ENCODE measurements around the gene IMPACT. TPM values are rescaled to one million over a fixed set of nuclear protein-coding genes. Genes with fewer than 3 reads are reported as not detected.

Gene IMPACT, protein sequence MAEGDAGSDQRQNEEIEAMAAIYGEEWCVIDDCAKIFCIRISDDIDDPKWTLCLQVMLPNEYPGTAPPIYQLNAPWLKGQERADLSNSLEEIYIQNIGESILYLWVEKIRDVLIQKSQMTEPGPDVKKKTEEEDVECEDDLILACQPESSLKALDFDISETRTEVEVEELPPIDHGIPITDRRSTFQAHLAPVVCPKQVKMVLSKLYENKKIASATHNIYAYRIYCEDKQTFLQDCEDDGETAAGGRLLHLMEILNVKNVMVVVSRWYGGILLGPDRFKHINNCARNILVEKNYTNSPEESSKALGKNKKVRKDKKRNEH
- total RNA-seq = 10 to 100 TPM; 15.4 to 18.3 TPM

DNA sequence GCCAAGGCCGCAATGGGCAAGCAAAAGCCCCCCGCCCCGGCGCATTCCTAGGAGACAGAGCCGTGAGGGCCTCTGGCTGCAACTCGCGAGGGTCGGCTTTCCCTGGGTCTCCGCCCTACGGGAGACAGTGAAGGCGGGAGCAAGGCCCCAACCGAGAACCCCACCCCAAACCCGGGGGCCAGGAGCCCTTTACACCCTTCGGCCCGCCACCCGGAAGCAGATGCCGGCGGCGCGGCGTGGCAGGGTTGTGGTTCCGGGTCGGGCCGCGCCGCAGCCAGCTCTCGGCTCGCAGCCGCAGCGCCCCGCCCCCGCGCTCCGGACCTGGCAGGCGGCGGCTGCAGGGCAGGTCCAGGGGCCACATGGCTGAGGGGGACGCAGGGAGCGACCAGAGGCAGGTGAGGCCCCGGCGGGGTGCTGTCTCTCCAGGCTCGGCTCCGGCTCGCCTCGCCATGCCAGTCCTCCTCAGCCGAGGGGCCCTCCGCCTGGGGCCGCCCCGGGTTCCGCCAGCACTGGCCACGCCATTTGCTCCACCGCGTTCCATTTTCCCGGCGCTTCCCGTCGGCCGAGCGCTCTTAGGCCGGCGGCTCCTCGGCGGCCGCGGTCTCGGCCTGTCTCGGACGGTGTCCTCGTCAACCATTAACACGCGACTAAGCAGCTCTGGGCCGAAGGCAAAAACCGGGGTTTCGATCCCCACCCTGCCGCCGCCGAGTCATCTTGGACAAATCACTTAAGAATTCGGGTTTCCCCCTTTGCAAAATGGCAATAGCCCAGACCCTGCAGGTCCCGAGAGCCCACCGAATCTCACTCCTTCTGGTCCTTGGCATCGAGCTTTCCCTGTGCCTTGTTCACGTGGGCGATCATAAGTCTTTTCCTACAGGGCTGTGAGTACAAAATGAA lies at the start of gene IMPACT:
Gene IMPACT (plus strand): TSS at position 273 of the 897 bp plus-strand sequence. CDS start 87 bp downstream, at position 360.
- peak within 1 kb of the TSS; percentile 85 for H3K4me3 Mint-ChIP-seq
- intact Hi-C loops (cut with DNase I, micrococcal nuclease) = loop anchor here (1.0 to 10.0 kb wide), 7 partner anchors 12 to 972 kb away; partner anchors contain the start of genes OSBPL1A (in 1 of the 2) and RIOK3 (in 1 of the 2)
- ChIA-PET CTCF (interaction anchor here (0.7 to 1.4 kb wide), 4 partner anchors 11 to 67 kb away, joined by 3 to 5 read pairs (median 4); no protein-coding TSS in a partner anchor), POLR2A (interaction anchor here (0.6 kb wide), 2 partner anchors 12 to 34 kb away, joined by 3 read pairs; partner anchors contain the start of gene HRH4)
- ATAC-seq = peak; percentile 94
- H3K36me3 Mint-ChIP-seq (ENCODE audit: low read depth) = peaks cover 27% of the 10 kb centered on the region
- peak; percentile 86 for DNase-seq
- peaks cover 29% of the 10 kb centered on the region for H3K4me1 Mint-ChIP-seq
- peaks cover 11% of the 10 kb centered on the region for H3K9me3 Mint-ChIP-seq (ENCODE audit: low read depth)
- peaks cover 19% of the 10 kb centered on the region for H3K27me3 Mint-ChIP-seq
- H3K27ac Mint-ChIP-seq = peak within 1 kb of the TSS; percentile 90

GRCh38 chr18:24378598-24378997 lies 47.9 kb upstream of the IMPACT start:
- CTCF ChIA-PET = interaction anchor here (0.8 kb wide), 2 partner anchors 9 to 19 kb away, joined by 3 read pairs; no protein-coding TSS in a partner anchor
- intact Hi-C loops (cut with DNase I, micrococcal nuclease) = no loop called here
- Mint-ChIP-seq H3K27me3 (no peaks in the 10 kb centered on the region), H3K9me3 (ENCODE audit: low read depth) (no peaks in the 10 kb centered on the region), H3K27ac (no peak overlapping the region), H3K36me3 (ENCODE audit: low read depth) (peaks cover 11% of the 10 kb centered on the region), H3K4me1 (peaks cover 12% of the 10 kb centered on the region), H3K4me3 (no peak overlapping the region)
- POLR2A ChIA-PET = no interaction called here
- no peak for ATAC-seq
- no peak for DNase-seq

DNA sequence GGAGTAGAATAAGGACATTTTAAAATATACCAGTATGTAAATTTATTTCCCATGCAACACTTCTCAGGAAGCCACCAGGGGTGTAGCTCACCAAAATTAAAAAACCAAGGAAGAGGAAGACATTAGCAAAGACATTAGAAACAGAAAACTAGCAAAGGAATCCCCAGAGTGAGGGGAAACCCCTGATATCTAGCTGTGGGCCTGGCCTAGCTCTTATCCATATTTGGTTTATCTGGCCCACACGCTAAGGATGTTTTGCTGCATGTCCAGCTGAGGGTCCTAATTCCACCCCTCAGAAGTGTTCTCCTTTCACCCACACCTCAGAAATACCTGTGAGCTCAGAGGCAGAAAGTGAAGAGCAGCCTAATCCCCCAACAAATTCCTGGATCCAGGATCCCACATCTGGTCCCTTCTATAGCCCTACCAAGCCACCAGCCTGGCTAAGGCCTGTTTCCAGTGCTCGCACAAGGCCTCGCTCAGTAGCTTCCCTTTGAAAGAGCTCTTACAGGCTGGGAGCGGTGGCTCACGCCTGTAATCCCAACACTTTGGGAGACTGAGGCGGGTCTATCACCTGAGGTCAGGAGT lies 46.2 kb upstream of the IMPACT start:
- POLR2A ChIA-PET = no interaction called here

GRCh38 chr18:24381126-24381525 lies 45.3 kb upstream of the IMPACT start:
- no peak overlapping the region for H3K4me3 Mint-ChIP-seq
- DNase-seq (no peak), ATAC-seq (no peak)
- intact Hi-C loops (cut with DNase I, micrococcal nuclease) = no loop called here
- H3K4me1 Mint-ChIP-seq = peaks cover 12% of the 10 kb centered on the region
- H3K36me3 Mint-ChIP-seq (ENCODE audit: low read depth) = peaks cover 2% of the 10 kb centered on the region
- ChIA-PET POLR2A (no interaction called here), CTCF (interaction anchor here (0.8 to 1.9 kb wide), 4 partner anchors 11 to 107 kb away, joined by 3 to 6 read pairs (median 4); no protein-coding TSS in a partner anchor)
- H3K9me3 Mint-ChIP-seq (ENCODE audit: low read depth) = no peaks in the 10 kb centered on the region
- no peak overlapping the region for H3K27ac Mint-ChIP-seq
- no peaks in the 10 kb centered on the region for H3K27me3 Mint-ChIP-seq

More for the DNA sequence above, 46.2 kb upstream of the IMPACT start:
- Mint-ChIP-seq H3K27me3 (no peaks in the 10 kb centered on the region), H3K9me3 (ENCODE audit: low read depth) (no peaks in the 10 kb centered on the region), H3K36me3 (ENCODE audit: low read depth) (peaks cover 11% of the 10 kb centered on the region), H3K4me1 (peaks cover 12% of the 10 kb centered on the region), H3K4me3 (no peak overlapping the region), H3K27ac (no peak overlapping the region)
- intact Hi-C loops (cut with DNase I, micrococcal nuclease) = no loop called here
- no peak for ATAC-seq
- DNase-seq = no peak
- CTCF ChIA-PET = interaction anchor here (0.8 to 1.9 kb wide), 4 partner anchors 11 to 108 kb away, joined by 3 to 6 read pairs (median 4); no protein-coding TSS in a partner anchor

GRCh38 chr18:24386681-24387080 lies 39.8 kb upstream of the IMPACT start:
- ChIA-PET CTCF (no interaction called here), POLR2A (no interaction called here)
- H3K27me3 Mint-ChIP-seq = peaks cover 3% of the 10 kb centered on the region
- H3K36me3 Mint-ChIP-seq (ENCODE audit: low read depth) = peaks cover 4% of the 10 kb centered on the region
- intact Hi-C loops (cut with DNase I, micrococcal nuclease) = no loop called here
- H3K27ac Mint-ChIP-seq = no peak overlapping the region
- no peak overlapping the region for H3K4me3 Mint-ChIP-seq
- H3K9me3 Mint-ChIP-seq (ENCODE audit: low read depth) = no peaks in the 10 kb centered on the region
- ATAC-seq = no peak
- no peaks in the 10 kb centered on the region for H3K4me1 Mint-ChIP-seq
- DNase-seq = no peak

DNA sequence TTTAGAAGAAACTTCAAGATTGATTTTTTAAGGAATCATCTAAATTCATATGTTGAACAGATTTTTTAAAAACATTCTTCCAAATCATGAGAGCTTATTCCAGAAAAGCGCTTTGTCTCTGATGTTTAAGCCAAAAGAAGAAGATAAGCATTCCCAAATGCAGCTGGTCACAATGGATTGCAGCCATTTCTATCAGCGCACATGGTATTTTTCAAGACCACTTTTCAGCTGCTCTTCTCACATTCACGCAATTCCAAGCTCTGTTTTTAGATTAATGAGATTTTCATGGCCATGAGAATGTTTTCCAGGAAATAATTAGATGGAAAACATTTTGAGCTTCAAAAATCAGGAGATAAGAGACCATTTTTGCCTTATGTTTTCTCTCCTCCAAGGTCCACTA lies 37.5 kb upstream of the IMPACT start:
- peaks cover 4% of the 10 kb centered on the region for H3K36me3 Mint-ChIP-seq (ENCODE audit: low read depth)
- ATAC-seq (no peak), DNase-seq (no peak)
- ChIA-PET POLR2A (no interaction called here), CTCF (interaction anchor here (0.6 to 0.9 kb wide), 3 partner anchors 20 to 666 kb away, joined by 3 to 6 read pairs (median 3); no protein-coding TSS in a partner anchor)
- intact Hi-C loops (cut with DNase I, micrococcal nuclease) = no loop called here
- no peak overlapping the region for H3K27ac Mint-ChIP-seq
- peaks cover 3% of the 10 kb centered on the region for H3K27me3 Mint-ChIP-seq
- no peaks in the 10 kb centered on the region for H3K4me1 Mint-ChIP-seq
- H3K9me3 Mint-ChIP-seq (ENCODE audit: low read depth) = no peaks in the 10 kb centered on the region
- no peak overlapping the region for H3K4me3 Mint-ChIP-seq

GRCh38 chr18:24395049-24395795 lies 31.2 kb upstream of the IMPACT start:
- Mint-ChIP-seq H3K27me3 (peaks cover 14% of the 10 kb centered on the region), H3K27ac (no peak overlapping the region), H3K36me3 (ENCODE audit: low read depth) (peaks cover 2% of the 10 kb centered on the region), H3K4me1 (peaks cover 19% of the 10 kb centered on the region), H3K4me3 (no peak overlapping the region), H3K9me3 (ENCODE audit: low read depth) (no peaks in the 10 kb centered on the region)
- ATAC-seq (no peak), DNase-seq (no peak)
- POLR2A ChIA-PET = interaction anchor here (0.5 to 0.9 kb wide), 2 partner anchors 22 to 26 kb away, joined by 3 read pairs; no protein-coding TSS in a partner anchor
- intact Hi-C loops (cut with DNase I, micrococcal nuclease) = loop anchor here in 1 of 2 experiments (5.0 kb wide), 1 partner anchor 62 kb away; no protein-coding TSS in a partner anchor
- CTCF ChIA-PET = no interaction called here

- Mint-ChIP-seq H3K36me3 (ENCODE audit: low read depth) (peaks cover under 1% of the 10 kb centered on the region), H3K27me3 (peaks cover 12% of the 10 kb centered on the region), H3K4me3 (no peak overlapping the region), H3K4me1 (peaks cover 26% of the 10 kb centered on the region), H3K27ac (no peak overlapping the region), H3K9me3 (ENCODE audit: low read depth) (no peaks in the 10 kb centered on the region)
- intact Hi-C loops (cut with DNase I, micrococcal nuclease) = loop anchor here (2.0 to 5.0 kb wide), 4 partner anchors 27 to 61 kb away; partner anchors contain the start of gene IMPACT (in 1 of the 2)
- ATAC-seq (no peak), DNase-seq (no peak)
- ChIA-PET CTCF (interaction anchor here (0.7 to 2.0 kb wide), 3 partner anchors 26 to 219 kb away, joined by 3 to 10 read pairs (median 3); no protein-coding TSS in a partner anchor), POLR2A (no interaction called here)
Observed at GRCh38 chr18:24396082-24396633, 30.3 kb upstream of the IMPACT start.

DNA sequence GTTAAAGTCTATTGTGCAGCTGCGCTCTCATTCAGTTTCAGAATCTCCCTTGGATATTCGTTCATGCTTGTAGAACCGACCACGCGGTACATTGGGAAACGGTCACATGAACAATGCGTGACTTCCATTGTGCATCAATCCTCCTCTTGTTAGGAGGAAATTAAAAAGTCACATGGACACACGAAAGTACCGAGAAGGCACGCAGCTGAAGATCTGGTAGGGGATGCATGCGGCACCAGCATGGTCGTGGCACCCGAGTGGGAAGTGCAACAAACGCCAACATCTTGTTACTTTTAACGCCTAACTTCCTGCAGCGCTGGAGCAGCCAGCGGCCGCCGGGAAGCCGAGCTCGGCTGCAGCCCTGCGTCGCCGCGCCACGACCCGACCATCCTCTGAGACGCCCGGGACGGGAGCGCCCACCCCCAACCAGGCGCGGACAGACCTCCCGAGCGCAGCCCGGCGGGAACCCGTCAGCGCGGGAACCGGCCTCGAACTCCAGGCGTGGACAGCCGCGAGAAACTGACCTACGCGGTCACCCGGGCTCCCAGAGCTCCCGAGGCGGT lies 29.3 kb upstream of the IMPACT start:
- Mint-ChIP-seq H3K36me3 (ENCODE audit: low read depth) (no peaks in the 10 kb centered on the region), H3K27ac (peak overlapping the region; percentile 59), H3K9me3 (ENCODE audit: low read depth) (no peaks in the 10 kb centered on the region), H3K27me3 (peaks cover 12% of the 10 kb centered on the region), H3K4me1 (peaks cover 28% of the 10 kb centered on the region), H3K4me3 (peak overlapping the region; percentile 76)
- intact Hi-C loops (cut with DNase I, micrococcal nuclease) = loop anchor here (1.0 to 5.0 kb wide), 5 partner anchors 28 to 60 kb away; partner anchors contain the start of gene IMPACT (in 1 of the 2)
- ATAC-seq (peak; percentile 24), DNase-seq (peak; percentile 44)
- CTCF ChIA-PET = interaction anchor here (0.6 to 2.0 kb wide), 9 partner anchors 27 to 1558 kb away, joined by 3 to 11 read pairs (median 3); no protein-coding TSS in a partner anchor
- POLR2A ChIA-PET = interaction anchor here (0.6 to 1.7 kb wide), 3 partner anchors 17 to 1889 kb away, joined by 5 to 6 read pairs (median 5); no protein-coding TSS in a partner anchor

Data from activated CD4-positive, alpha-beta T cell treated with anti-CD3 and anti-CD28 coated beads for 36 hours (primary cell).